ENCODE measurements around the gene TMEM51.

Gene TMEM51

GRCh38 chr1:15153184-15153841, at the start of gene TMEM51:
TSS of gene TMEM51 (plus strand) at chr1:15153747. CDS start at chr1:15215088, 61,341 bp downstream.
- DNase-seq (ENCODE audit: low read depth): no peak
- no peak for TF ChIP-seq CTCF (IDR thresholded peaks at IDR 0.05; ENCODE audit: insufficient read depth, low read depth, low read length, missing control alignments)
- H3K4me3 ChIP-seq (ENCODE audit: low read depth, low read length): peak within 1 kb of the TSS; percentile 17

GRCh38 chr1:15103906-15104305, 49.6 kb upstream of the TMEM51 start:
- H3K4me3 ChIP-seq (ENCODE audit: low read depth, low read length): no peak overlapping the region
- no peak for DNase-seq (ENCODE audit: low read depth)
- no peak for TF ChIP-seq CTCF (IDR thresholded peaks at IDR 0.05; ENCODE audit: insufficient read depth, low read depth, low read length, missing control alignments)

- no peak overlapping the region for H3K4me3 ChIP-seq (ENCODE audit: low read depth, low read length)
- no peak for TF ChIP-seq CTCF (IDR thresholded peaks at IDR 0.05; ENCODE audit: insufficient read depth, low read depth, low read length, missing control alignments)
- DNase-seq (ENCODE audit: low read depth): no peak
These were observed 48.8 kb upstream of the TMEM51 start for GRCh38 chr1:15104768-15105167.

DNA sequence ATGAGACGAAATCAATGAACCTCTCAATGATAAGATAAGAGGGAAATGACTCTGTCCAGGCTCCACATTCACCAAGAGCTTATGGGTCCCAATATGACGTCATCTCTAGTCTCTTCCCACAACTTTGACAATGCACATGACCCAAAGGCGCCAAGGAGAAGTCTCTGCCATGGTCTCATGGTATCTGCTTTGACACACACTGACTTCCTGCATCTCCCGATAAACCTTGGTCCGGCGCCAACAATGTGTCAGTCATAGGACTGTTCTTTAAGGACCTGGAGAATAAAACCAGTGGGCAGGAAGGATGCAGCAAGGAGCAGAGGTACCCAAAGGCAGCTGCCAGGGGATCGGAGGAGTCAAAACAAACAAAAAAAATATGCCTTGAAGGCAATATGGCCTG, 46.9 kb upstream of the TMEM51 start:
- no peak for TF ChIP-seq CTCF (IDR thresholded peaks at IDR 0.05; ENCODE audit: insufficient read depth, low read depth, low read length, missing control alignments)
- no peak overlapping the region for H3K4me3 ChIP-seq (ENCODE audit: low read depth, low read length)
- DNase-seq (ENCODE audit: low read depth): no peak

DNA sequence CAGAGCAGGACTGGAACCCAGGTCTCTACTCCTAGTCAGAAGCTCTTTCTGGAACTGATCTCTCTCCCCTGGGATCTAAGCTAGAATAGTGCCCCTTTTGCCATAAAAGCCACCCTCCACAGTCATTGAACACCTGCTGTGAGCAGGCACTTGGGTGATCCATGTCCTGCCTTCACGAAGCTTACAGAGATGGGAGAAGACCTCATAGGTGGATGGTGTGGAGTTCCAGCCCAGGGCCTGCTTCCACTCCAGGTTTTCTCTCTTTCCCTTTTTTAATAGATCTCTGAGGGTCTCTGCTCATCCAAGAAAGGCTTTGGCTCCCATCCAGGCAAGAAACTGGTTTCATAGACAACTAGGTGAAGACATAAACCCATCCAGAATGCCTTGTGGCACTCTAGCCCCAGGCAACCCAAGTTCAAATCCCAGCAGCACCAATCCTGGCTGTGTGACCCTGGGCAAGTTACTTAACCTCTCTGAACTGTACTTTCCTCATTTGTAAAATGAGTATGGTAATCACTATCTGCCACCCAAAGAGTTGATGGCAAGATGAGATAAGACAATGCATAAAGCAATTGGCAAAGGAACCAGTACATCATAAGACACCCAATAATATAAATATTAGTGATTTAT, 46.4 kb upstream of the TMEM51 start:
- DNase-seq (ENCODE audit: low read depth): no peak
- H3K4me3 ChIP-seq (ENCODE audit: low read depth, low read length): no peak overlapping the region
- TF ChIP-seq CTCF (IDR thresholded peaks at IDR 0.05; ENCODE audit: insufficient read depth, low read depth, low read length, missing control alignments): no peak

- TF ChIP-seq CTCF (IDR thresholded peaks at IDR 0.05; ENCODE audit: insufficient read depth, low read depth, low read length, missing control alignments): no peak
- no peak for DNase-seq (ENCODE audit: low read depth)
- H3K4me3 ChIP-seq (ENCODE audit: low read depth, low read length): no peak overlapping the region
These were observed 45.6 kb upstream of the TMEM51 start for GRCh38 chr1:15107911-15108310.

All from GM12865 (cell line).